ENCODE data around the gene ARMC5. TPM values are rescaled to one million over a fixed set of nuclear protein-coding genes. Genes with fewer than 3 reads are reported as not detected.

The ARMC5 gene
- total and polyA plus RNA-seq, 10 of the 15 experiments (the other 5 are each of a cell fraction or from before 2014, with no cell fraction given): 0.06 to 13.2 (median 5.6) TPM

- no peaks in the 10 kb centered on the region for H3K36me3 ChIP-seq (ENCODE audit: control insufficient read depth in 2 of 2, insufficient read depth in 2 of 2, low read length in 1 of 2)
- H3K27ac ChIP-seq (ENCODE audit: control insufficient read depth, insufficient read depth): no peak overlapping the region
- BruUV-seq (replicated peaks): no TSS peak
- ChIA-PET CTCF (no interaction called here), RAD21 (ENCODE audit: unreplicated experiment) (no interaction called here), POLR2A (interaction anchor here (0.5 kb wide), 1 partner anchor 78 kb away, joined by 5 read pairs; no protein-coding TSS in a partner anchor), SMC1A (ENCODE audit: uncharacterized antibody, unreplicated experiment) (interaction anchor here (1.3 to 1.8 kb wide), 3 partner anchors 8 to 38 kb away, joined by 4 to 10 read pairs (median 4); no protein-coding TSS in a partner anchor)
- H3K79me2 ChIP-seq (ENCODE audit: control insufficient read depth, insufficient read depth, low read length): no peaks in the 10 kb centered on the region
- H3K9ac ChIP-seq (ENCODE audit: control insufficient read depth, insufficient read depth, low read length): no peak overlapping the region
- in situ Hi-C loops (cut with MboI) (no loop called here), intact Hi-C loops (cut with micrococcal nuclease; ENCODE audit: unreplicated experiment) (no loop called here)
- ATAC-seq (no peak), FAIRE-seq (no peak), DNase-seq (ENCODE audit: low read depth, low spot score) (no peak)
- H4K20me1 ChIP-seq (ENCODE audit: control insufficient read depth, insufficient read depth): no peaks in the 10 kb centered on the region
- peaks cover 4% of the 10 kb centered on the region; the same call in 2 of the 3 replicates for H3K9me3 ChIP-seq (replicated peaks; ENCODE audit: control insufficient read depth, insufficient read depth, low read length)
- peaks cover 18% of the 10 kb centered on the region for H3K4me1 ChIP-seq (ENCODE audit: control insufficient read depth, insufficient read depth, low read length)
- no peak overlapping the region for H3K4me3 ChIP-seq
- 11% methylated on average over 3 of the region's 3 CpGs for WGBS (ENCODE audit: insufficient coverage, insufficient replicate concordance, low lambda C conversion rate, missing lambda C conversion rate)
- H2AFZ ChIP-seq (ENCODE audit: control insufficient read depth, low read depth, low read length): no peak overlapping the region
- no peak for TF ChIP-seq CEBPB (IDR thresholded peaks at IDR 0.05; ENCODE audit: borderline replicate concordance in 1 of 2, low read depth in 2 of 2, low read length in 2 of 2)
- no peak for TF ChIP-seq ZNF274 (IDR thresholded peaks at IDR 0.05; ENCODE audit: insufficient read depth, insufficient read length)
- TF ChIP-seq E4F1 (IDR thresholded peaks at IDR 0.05; ENCODE audit: borderline replicate concordance, partially characterized antibody): no peak
- TF ChIP-seq FOS (IDR thresholded peaks at IDR 0.05; ENCODE audit: borderline replicate concordance, extremely low read depth, insufficient read length): no peak
- no peak for TF ChIP-seq IKZF1 (conservative IDR thresholded peaks at IDR 0.05)
- no peak for TF ChIP-seq CREM (IDR thresholded peaks at IDR 0.05; ENCODE audit: low read depth)
- no peak overlapping the region for H3K4me2 ChIP-seq (ENCODE audit: control insufficient read depth, insufficient read depth)
- no peaks in the 10 kb centered on the region for H3K27me3 ChIP-seq (replicated peaks in 1 of 2; ENCODE audit: control insufficient read depth in 2 of 2, insufficient read depth in 2 of 2, low read length in 1 of 2)
These were observed 36.1 kb upstream of the ARMC5 start for GRCh38 chr16:31423241-31423640.

Data from GM12878 (cell line).